NCI-H2171 (cell line): ENCODE measurements around the gene GCN1.

Experiments
- DNase-seq: peaks from one replicate; lab custom pipeline; 2025; lab: John Stamatoyannopoulos, UW

Gene GCN1

DNA sequence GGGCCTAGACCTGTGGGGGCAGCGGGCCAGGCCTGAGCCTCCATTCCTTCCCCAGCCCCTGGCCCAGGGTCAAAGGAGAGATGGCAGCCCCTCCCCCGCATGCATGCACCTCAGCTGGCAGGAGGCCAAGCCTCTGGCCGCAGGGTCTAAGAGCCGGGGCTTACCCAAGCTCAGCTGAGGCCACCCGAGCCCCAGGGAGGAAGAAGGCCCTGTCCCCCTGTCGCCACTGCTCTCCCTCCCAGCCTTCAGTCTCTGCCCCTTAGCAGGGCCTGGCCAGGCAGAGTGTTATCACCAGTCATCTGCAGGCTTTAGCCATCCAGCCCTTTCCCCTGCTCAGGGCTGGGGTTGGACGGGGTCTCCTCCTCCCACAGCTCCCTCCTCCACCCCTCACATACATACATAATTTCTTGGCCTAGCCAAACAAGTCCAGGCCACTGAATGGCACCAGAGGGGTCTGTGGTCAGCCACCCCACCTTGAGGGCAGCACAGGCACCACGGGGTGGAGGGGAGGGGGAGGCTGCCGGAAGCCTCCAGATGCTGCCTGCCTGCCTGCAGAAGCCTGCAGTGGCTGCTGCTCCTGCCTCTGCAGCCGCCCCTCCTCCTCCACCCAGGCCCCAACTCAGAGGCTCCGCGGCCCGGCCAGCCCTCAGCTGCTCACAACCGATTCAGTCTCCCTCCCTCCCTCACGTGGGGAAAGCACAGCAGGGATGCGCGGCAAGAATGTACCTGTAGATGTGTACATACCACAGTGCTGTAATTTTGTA is 100.7 kb downstream of the GCN1 start:
- peak; percentile 6 for DNase-seq

DNA sequence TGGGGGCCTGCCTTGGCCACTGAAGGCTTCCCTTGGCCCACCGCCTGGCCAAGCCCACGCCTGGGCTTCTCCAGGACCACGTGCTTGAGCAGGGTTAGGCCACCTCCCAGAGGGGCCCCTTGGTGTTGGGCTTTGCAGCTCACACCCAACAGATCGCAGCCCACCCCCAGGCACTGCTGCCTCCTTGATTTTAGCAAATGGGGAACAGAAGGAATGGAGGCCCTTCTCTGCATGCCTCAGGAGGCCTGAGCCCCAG is 101.3 kb downstream of the GCN1 start:
- DNase-seq = no peak

DNA sequence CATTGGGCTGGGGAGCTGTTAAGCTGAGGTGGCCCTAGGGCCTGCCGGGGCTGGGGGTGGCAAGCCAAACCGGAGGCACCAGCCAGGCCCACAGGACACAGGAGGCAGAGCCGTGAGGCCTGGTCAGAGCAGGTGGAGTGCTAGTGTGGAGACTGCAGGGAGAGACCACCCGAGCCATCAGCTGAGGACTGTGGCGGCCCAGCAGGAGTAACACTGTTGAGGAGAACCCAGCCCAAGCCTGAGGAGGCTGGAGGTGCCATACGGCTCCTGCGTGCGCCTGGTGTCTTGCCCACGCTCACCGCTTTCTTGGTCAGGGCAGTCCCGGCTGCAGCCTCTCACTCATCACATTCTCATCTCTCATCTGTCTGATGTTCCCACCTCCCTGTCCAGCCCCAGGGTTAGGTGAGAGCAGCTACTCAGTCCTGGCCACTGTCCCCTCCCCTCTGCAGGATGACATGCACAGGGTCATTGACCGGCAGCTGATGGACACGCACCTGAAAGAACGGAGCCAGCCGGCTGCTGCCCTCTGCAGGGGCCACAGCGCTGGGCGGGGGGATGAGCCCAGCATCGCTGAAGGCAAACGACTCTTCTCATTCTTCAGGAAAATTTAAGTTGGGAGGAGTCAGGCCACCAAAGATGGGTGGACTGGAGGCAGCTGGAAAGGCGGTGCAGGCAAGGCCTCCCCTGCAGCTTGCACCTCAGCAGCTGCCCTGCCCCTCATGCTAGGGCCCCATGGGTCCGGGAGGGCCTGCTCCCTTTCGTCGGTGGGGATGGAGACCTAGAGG is 101.8 kb downstream of the GCN1 start:
- no peak for DNase-seq

DNA sequence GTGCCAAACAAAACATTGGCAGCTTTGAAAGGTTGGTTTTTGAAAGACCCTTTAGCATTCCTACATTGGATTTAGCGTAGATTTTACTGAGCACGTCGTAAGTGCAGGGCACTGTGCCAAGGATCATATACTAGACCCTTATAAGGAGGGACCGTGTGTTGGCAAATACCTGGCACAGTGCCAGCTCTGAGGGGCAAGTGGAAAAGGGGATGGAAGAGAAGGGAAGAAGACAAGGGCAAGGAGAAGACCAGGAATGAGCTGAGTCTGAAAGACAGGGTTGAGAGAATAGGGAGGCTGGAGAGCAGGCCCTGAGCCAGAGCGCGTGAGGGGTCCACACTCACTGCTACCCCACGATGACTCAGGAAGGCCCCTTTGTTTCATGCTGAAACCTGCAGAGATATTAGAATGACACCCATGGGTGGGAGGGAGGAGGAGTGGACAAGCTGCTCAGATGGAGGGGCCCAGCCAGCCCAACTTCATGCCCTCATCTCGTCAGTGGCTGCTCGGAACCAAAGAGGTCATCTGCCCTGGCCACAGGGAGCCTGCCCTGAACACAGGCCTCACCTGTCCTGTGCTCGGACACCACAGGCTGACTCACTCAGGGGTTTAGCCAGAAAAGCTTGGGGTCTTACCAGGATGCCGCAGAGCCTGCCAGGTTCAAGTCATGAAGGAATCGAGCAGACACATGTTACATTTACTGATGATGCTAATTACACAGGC is 103.0 kb downstream of the GCN1 start:
- DNase-seq = no peak

DNA sequence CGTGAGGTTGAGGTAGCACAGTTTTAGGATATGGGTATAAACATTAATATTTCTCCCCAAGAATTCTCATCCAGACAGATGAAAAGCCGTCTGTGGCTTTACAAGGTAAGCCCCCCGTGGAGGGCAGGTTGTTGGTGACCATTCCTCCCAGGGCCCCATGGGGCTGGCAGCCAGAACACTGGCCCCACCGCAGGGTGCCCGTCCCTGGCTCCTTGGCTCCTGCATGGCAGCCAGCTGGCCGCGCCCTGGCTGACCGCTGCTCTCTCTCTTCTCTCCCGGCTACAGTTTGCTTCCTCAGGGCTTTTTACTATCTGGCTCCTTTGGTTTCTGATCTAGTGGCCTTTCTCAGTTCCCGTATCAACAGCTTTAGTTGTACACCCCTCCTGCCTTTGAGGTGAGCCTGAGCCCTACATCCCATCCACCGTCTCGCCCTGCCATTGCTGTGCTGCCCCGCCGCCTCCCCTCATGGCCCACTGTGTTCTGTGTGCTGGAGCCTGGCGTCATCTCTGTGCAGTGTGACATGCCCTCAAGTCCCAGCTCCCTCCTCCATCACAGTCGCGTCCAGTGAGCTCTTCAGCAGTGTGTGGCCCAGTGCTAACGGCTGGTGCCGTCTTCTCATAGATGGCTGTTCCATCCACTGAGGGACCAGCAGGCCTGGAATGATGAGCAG is 103.8 kb downstream of the GCN1 start:
- DNase-seq = no peak

DNA sequence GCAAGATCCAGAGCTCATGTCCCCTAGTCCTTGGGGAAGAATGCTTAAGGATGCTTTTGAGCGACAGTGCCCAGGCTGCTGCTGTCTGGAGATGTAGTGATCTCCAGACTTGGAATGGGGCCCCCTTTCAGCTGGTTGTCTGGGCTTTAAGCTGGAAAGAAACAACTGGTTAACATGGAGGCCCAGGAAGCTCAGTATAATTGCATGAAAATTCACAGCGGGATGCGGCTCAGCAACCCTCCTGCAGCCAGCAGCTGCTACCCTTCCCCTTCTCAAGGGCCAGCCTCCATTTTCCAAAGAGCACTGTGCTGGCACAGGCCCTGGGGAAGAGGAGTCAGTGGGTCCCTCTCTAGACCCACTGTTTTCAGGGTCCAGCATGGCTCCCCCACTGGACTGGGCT is 104.3 kb downstream of the GCN1 start:
- DNase-seq = no peak

DNA sequence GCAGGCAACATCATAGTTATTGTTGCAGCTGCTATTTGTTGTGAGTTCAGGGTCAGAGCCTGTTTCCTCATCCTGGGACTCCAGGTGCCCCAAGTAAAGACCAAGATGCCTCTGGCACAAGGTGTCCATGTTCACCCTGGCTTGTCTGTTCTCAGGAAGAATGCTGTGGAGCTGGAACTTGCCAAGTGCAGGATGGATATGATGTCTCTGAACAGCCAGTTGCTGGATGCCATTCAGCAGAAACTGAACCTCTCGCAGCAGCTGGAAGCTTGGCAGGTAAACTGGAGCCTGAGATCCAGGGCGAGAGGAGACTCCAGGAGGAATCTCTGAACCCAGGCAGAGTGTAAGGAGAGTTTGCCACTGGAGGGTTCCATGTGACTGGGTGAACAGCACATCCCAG is 104.7 kb downstream of the GCN1 start:
- DNase-seq = no peak

DNA sequence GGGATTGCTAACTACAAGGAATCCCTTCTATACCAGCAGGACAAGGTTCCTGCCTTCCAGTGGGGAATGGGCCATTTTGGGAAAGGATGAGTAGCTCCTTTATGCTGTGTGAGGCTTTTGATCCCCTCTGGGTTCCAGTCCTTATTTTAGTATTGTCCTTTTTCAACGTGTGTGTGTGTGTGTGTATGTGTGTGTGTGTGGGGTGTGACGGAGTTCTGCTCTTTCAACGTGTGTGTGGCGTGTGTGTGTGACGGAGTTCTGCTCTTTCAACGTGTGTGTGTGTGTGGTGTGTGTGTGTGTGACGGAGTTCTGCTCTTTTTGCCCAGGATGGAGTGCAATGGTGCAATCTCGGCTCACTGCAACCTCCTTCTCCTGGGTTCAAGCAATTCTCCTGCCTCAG is 105.4 kb downstream of the GCN1 start:
- no peak for DNase-seq

DNA sequence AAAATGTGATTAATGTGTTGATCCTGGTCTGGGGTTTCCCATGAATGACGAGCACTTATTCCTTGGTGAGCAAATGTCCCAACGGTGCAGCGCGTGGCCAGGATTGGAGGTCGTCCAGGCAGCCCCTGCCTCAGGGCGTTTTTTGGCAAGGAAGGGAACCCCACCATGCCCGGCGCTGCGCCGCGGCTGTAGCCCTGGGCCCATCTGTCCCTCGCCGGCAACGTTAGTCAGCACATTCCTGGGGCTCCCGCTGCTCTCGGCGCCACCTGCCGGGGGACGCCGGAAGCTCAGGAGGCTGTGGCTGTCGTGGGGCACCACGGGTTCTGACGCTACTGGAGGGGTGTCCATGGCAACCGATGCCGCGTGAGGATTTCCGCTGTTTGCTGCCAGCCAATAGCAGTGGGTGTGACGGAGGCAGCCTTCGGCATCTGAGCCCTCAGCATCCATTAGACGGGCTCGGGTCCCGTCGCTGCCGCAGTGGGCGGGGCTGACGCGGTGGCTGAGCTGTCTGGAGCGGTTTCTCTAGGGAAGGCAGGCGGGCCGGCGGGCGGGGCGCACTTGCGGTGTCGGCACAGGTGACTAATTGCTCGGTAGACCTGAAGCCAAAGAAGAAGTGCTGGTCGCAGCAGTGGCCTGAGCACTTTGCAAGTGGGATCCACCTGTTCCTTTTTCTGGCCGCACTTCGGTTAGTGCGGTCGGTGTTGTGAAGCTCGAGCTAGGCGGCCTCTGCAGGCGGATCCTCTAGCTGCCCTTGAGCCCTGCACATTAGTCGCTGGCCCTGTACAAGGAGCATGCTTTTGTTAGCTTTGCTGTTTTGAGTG is 107.5 kb downstream of the GCN1 start:
- peak; percentile 95 for DNase-seq

DNA sequence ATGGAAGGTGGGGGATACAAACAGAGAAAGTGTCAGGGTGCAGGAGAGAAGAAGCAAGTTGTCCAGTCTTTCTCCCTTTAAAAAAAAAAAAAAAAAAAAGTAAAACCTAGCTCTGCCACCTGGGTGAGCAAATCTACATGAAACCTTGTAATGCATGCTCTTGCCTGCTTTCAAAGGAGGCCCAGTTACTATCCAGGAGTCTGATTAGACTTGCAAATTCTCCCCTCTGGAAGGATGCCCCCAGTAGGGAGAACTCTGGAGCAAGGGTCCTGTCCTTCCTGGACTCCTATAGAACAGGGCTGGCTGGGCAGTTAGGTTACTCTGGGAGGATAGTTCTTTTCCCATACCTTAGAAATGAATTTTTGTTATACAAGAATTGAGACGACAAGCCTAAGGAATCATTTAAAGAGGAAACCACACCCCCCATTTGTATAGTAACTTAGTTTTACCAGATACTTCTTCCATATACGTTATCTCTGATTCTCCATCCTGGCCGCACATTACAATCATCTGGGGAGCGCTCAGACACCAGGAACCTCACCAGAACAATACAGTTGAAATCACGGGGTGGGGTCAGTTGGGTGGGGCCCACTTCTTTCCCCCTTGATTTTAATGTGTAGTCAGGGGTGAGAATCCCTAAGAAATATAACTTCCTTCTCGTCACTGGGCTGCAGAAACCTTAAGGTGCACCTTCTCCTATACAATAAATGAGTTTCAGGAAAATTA is 108.4 kb downstream of the GCN1 start:
- DNase-seq = no peak

DNA sequence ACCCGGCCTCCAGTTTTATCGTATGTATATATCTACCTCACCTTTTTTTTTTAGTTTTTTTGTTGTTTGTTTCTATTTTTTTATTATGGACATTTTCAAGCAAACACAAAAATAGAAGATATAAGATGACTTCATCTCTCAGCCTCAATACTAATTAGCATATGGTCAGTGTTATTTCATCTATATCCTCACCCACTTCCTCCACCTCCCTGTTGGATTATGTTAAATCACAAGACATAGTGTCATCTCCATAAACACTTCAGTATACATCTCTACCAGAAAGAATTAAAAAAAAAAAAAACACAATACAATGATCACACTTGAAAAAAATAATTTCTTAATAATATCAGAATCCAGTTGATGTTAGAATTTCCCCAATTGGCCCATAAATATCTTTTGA is 112.9 kb downstream of the GCN1 start:
- no peak for DNase-seq

DNA sequence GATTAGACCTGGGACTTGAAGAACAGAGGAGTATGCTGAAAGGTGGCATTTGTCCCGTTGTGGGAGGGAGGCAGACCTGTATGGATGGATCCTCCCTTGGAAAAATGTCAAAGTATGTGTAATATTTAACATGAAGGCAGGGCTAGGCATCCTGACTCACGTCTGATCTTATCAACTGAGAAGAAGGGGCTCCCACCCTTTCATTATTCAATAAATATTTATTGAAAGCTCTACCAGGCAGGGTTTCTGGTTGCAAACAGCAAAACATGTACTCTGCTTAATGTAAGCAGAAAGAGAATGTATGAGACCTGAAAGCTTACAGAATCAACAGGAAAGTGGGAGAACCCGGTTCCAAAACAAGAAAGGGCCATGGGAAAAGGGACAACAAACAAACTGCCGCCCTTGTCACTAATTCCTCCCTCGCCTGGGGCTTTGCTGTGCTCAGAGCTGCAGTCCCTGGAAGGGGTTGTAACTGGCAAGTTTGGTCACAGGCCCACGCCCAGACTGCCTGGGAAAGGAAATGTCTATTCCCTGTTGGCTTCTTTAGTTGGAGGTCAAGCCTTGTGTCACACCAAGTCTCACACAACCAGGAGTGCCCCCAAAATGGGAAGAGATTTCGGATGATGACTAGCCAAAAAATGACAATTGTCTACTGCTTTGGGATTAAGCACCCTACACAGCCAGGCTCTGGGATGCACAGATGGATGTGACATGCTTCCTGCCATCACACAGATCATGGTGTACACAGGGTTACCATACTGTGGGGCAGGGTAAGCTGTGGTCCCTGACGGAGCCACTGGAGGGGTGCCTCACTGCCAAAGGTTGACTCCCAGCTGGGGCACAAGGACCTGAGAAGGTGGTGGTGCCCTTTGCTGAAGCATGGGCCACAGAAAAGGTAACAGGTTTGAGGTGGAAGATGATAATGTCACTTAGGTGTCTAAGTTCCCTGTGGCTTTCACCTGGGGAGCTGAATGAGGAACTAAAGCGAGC is 114.8 kb downstream of the GCN1 start:
- no peak for DNase-seq

DNA sequence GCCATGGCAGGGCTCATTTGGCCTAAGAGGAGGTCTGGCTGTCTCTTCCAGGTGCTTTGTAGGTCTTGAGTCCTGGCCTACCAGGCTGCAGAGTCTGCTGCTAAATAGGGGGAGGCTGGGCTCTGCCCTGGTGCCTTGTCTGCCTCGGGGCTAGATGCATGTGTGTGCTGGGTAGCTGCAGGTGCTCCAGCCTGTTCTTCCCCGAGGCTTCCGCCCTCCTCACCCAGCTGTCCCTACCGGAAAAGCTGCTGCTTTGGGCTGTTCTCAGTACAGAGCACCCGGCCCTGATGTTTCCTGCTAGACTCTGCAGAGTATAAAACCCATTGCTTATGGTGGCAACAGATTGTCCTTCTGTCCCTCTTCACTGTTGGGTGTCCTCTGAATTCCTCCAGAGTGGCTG is 115.6 kb downstream of the GCN1 start:
- DNase-seq = no peak

DNA sequence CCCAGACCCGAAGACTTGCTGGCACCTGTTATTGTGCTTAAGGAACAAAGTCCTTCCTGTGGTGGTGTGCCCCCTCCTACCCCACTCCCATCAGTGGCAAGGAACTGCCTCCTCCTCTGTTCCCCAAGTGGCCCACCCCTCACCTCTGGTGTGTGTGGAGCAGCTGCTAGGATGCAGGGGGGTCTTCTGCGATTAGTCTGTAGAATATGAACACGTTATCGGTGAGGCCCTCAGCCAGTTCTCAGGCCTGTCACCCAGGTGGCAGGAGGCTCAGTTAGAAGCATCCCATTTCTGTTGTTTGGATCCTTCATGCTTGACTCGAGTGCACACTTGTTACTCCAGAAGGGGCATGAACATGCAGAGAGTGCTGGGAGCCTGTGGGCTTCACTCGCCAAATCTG is 117.3 kb downstream of the GCN1 start:
- DNase-seq = no peak
